Activated T-helper 1 cell treated with anti-CD3 and anti-CD28 coated beads, Interleukin-12 subunit alpha, Interleukin-12 subunit beta, Interleukin-2, Interleukin-4 antibody, amounts not matched to agents 30 ng/mL and 10 ng/mL and 1 ng/mL, durations not matched to agents 14 hours and 24 hours and 36 hours (primary cell): ENCODE data around the gene NNT. TPM values are rescaled to one million over a fixed set of nuclear protein-coding genes. Genes with fewer than 3 reads are reported as not detected.
A peak's percentile ranks its signal among the peaks of the same experiment; 100 is the strongest.

Experiments
- DNase-seq: peaks from one replicate; pipeline ENCODE4 v3.0.0; 2021; ENCODE audit warnings: low spot score
- H3K27ac Mint-ChIP-seq: one replicate; pipeline ENCODE4 v1.8.0; 2021; ENCODE audit warnings: mild to moderate bottlenecking, mixed read lengths
- H3K27me3 Mint-ChIP-seq: one replicate; pipeline ENCODE4 v1.8.0; 2022; ENCODE audit warnings: mild to moderate bottlenecking, moderate library complexity, mixed read lengths; ENCODE audit not compliant: insufficient read depth
- H3K36me3 Mint-ChIP-seq: one replicate; pipeline ENCODE4 v1.8.0; 2021; ENCODE audit warnings: low read depth, mixed read lengths
- H3K4me1 Mint-ChIP-seq: one replicate; pipeline ENCODE4 v1.8.0; 2021; ENCODE audit warnings: low read depth, mixed read lengths
- H3K4me3 Mint-ChIP-seq: one replicate; pipeline ENCODE4 v1.8.0; 2021; ENCODE audit warnings: mild to moderate bottlenecking, moderate library complexity, mixed read lengths
- H3K9me3 Mint-ChIP-seq: one replicate; pipeline ENCODE4 v1.8.0; 2021; ENCODE audit warnings: mixed read lengths
- intact Hi-C: fragments of 100-400 bp; cut with micrococcal nuclease; formaldehyde crosslinking; loops from one replicate; pipeline ENCODE4 v1.15.1; 2024
- total RNA-seq: library from RNA; stranded (reverse); gene quantifications from 2 replicates; pipeline ENCODE4 v1.2.3, GENCODE V29; 2022

NNT gene
- total RNA-seq, 1 donor from 2014 or later: 43.6 TPM

DNA sequence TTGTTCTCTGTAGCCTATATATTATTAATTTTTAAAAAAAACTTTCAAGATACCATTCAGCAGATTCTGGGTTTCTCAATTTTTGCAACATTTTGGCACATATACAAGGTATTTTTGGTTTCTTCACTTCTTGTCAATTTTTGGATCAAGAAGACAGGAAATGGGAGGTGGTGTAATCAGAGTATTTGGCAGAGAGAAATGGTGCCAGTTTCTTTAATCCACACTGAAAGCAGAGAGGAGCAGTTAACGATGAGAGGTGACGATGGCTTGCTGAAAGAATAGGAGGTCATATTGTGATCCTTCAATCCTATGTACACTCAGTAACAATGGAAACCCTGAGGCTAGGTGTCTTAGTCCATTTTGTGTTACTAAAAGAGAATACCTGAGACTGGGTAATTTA, 16.4 kb downstream of the NNT start:
- Mint-ChIP-seq H3K27ac (no peak overlapping the region), H3K9me3 (no peaks in the 10 kb centered on the region), H3K4me3 (no peak overlapping the region), H3K27me3 (no peaks in the 10 kb centered on the region), H3K36me3 (peaks cover 32% of the 10 kb centered on the region), H3K4me1 (no peaks in the 10 kb centered on the region)
- intact Hi-C loops: no loop called here
- DNase-seq: no peak

DNA sequence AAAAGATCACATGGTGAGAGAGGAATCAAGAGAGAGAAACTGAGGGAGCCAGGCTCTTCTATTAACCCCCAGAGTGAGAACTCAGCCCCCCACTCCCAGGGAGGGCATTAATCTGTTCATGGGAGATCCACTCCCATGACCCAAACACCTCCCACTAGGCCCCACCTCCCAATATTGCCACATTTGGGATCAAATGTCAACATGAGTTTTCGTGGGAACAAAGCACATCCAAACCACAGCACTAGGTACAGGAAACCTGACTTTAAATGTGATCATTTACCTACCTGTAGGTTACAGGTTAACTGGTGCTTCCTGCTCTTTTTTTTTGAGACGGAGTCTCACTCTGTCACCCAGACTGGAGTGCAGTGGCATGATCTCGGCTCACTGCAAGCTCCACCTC, 16.9 kb downstream of the NNT start:
- no peaks in the 10 kb centered on the region for H3K9me3 Mint-ChIP-seq
- no peak for DNase-seq
- intact Hi-C loops: no loop called here
- peaks cover 35% of the 10 kb centered on the region for H3K36me3 Mint-ChIP-seq
- no peak overlapping the region for H3K27ac Mint-ChIP-seq
- no peaks in the 10 kb centered on the region for H3K4me1 Mint-ChIP-seq
- H3K27me3 Mint-ChIP-seq: no peaks in the 10 kb centered on the region
- H3K4me3 Mint-ChIP-seq: no peak overlapping the region

DNA sequence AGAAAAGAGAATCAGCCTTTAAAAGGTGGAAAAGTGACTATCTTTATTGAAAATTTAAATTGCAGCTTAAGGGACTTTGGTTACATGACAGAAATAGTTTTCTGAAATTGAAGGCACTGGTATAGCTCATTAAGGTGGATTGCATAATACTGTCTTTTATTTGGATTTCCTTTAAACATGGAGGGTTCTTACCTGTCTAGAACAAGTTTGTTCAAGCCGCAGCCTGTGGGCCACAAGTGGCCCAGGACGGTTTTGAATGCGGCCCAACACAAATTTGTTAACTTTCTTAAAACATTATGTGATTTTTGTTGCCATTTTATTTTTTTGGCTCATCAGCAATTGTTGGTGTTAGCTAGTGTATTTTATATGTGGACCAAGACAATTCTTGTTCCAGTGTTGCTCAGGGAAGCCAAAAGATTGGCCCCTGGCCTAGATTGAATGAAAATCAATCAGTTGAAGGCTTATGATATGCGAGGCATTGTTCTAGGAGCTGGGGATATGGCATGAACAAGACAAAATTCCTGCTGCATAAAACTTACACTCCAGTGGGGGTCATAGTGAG, 18.0 kb downstream of the NNT start:
- Mint-ChIP-seq H3K36me3 (peaks cover 31% of the 10 kb centered on the region), H3K27ac (no peak overlapping the region), H3K9me3 (no peaks in the 10 kb centered on the region), H3K27me3 (no peaks in the 10 kb centered on the region), H3K4me3 (no peak overlapping the region), H3K4me1 (no peaks in the 10 kb centered on the region)
- intact Hi-C loops: no loop called here
- no peak for DNase-seq

DNA sequence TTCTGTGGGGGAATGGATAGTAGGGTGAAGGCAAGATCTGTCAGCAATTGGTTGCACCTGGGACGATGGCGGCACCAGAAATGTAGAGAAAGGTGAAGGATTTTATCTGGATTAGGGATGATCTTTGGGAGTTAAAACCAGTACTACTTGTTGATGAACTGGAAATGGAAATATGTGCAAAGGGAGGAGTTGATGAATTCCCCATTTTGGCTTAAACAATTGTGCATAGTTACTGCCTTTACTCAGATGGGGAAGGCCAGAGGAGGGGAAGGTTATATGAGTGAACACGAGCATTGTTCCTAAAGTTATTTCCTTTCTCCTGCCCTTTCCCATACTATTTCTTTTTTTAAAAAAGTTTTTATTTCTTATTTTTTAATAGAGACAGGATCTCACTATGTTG, 19.1 kb downstream of the NNT start:
- no peak overlapping the region for H3K27ac Mint-ChIP-seq
- no peaks in the 10 kb centered on the region for H3K27me3 Mint-ChIP-seq
- intact Hi-C loops: no loop called here
- peaks cover 31% of the 10 kb centered on the region for H3K36me3 Mint-ChIP-seq
- H3K4me1 Mint-ChIP-seq: no peaks in the 10 kb centered on the region
- no peak for DNase-seq
- no peaks in the 10 kb centered on the region for H3K9me3 Mint-ChIP-seq
- H3K4me3 Mint-ChIP-seq: no peak overlapping the region

DNA sequence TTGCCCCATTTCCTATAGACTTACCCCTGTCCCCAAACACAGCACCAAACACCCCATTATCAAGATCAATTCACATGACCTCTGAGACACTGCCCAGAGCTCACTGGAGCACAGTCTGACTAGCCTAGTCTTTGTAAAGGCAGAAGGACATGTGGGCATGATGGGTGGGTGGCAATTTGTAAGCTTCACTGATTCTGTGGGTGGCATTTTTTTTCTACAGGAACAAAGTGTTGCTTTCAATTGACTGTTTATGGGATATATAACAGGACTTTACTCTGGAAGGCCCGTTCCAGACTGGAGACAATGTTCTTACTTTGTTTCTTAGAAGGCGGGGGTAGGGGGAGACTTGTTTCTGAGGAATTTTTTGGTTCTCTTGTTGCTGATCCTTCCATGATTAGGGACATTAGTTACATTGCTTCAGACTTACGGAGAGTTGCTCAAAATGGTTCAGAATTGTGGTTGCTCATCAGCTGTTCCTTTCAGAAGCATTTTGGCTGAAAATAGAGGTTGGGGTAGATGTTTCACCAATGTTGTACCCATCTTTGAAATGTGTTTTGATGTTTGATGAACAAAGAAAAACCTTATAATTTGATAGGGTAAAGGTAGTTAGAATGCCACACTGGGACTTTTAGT, 20.2 kb downstream of the NNT start:
- DNase-seq: no peak
- Mint-ChIP-seq H3K27me3 (no peaks in the 10 kb centered on the region), H3K36me3 (peaks cover 33% of the 10 kb centered on the region), H3K27ac (no peak overlapping the region), H3K4me1 (no peaks in the 10 kb centered on the region), H3K9me3 (no peaks in the 10 kb centered on the region), H3K4me3 (no peak overlapping the region)
- intact Hi-C loops: no loop called here

DNA sequence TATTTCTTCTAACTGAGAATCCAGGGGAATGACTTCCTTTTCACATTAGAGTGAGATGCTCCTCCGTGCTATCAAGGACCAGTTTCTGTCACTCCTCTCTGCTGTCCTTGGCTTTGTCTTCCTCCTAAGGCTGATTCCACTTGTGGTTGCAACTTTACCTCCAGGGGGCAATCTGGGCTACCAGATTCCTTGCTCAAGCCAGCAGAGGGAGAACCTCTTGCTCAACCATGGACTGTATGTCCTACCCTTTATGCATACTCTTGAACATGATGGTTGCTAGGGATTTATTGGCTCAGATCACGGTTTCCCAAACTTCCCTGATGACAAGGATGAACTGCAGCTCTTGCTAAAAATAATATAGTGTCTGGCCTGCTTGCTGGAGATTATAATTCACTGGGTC, 24.0 kb downstream of the NNT start:
- Mint-ChIP-seq H3K4me1 (no peaks in the 10 kb centered on the region), H3K9me3 (no peaks in the 10 kb centered on the region), H3K36me3 (peaks cover 31% of the 10 kb centered on the region), H3K4me3 (no peak overlapping the region), H3K27me3 (no peaks in the 10 kb centered on the region), H3K27ac (no peak overlapping the region)
- intact Hi-C loops: no loop called here
- no peak for DNase-seq

DNA sequence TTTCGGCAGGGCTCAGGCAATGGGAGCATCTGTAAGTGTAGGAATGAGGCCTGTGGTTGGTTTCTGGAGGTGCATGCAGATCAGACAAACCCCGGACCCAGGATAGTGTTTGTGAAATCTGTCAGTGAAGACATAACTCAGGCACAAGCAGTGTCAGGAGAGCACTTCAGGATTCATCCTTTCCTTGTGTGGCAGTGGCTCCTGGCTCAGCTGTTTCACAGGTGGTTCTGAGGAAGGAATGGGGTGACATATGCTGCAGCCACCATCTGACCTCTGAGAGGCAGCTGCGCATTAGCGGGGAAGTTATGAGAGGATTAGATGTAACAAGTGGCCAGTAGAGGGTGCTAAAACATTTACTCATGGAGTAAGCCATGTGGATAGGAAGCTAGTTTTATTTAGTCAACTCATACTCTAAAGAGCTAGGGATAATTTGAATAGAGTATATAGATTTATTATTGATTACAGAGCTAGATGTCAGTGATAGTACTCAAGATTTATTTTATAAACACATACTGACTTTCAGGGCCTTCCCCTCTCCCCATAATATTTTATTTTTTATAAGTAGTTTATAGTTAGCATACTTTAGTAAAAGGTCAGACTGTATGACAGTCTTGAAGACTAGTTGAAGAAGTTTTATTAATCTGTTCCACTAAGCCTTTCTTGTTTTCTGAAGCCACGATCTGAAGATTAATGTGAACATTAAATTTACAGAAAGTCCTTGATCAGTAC, 28.4 kb downstream of the NNT start:
- Mint-ChIP-seq H3K36me3 (peaks cover 32% of the 10 kb centered on the region), H3K4me1 (peaks cover 6% of the 10 kb centered on the region), H3K27me3 (no peaks in the 10 kb centered on the region), H3K9me3 (no peaks in the 10 kb centered on the region), H3K4me3 (no peak overlapping the region), H3K27ac (no peak overlapping the region)
- intact Hi-C loops: loop anchor here (2.0 to 10.0 kb wide), 2 partner anchors 701 to 1143 kb away; no protein-coding TSS in a partner anchor
- peak; percentile 31 for DNase-seq

DNA sequence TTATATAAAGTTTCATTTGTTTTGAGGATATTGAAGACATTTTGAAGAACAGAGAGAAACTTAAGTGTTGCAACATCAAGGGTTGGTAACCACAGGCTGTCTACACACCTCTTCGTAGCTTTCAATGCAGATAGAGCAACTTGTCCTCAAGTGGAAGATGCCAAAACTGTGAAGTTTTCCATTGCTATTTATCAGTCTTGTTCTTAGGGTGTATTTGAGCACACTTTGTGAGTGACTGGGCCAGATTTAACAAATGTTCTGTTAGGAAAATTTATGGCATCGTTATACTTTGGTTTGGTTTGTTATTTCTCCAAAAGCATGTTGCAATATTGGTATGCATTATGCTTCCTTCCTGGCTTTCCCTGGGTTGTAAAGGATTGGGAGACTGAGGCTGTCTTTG, 31.6 kb downstream of the NNT start:
- H3K36me3 Mint-ChIP-seq: peaks cover 31% of the 10 kb centered on the region
- H3K27ac Mint-ChIP-seq: no peak overlapping the region
- DNase-seq: no peak
- no peak overlapping the region for H3K4me3 Mint-ChIP-seq
- H3K27me3 Mint-ChIP-seq: no peaks in the 10 kb centered on the region
- peaks cover 6% of the 10 kb centered on the region for H3K4me1 Mint-ChIP-seq
- no peaks in the 10 kb centered on the region for H3K9me3 Mint-ChIP-seq
- intact Hi-C loops: loop anchor here (10.0 kb wide), 1 partner anchor 1140 kb away; no protein-coding TSS in a partner anchor

DNA sequence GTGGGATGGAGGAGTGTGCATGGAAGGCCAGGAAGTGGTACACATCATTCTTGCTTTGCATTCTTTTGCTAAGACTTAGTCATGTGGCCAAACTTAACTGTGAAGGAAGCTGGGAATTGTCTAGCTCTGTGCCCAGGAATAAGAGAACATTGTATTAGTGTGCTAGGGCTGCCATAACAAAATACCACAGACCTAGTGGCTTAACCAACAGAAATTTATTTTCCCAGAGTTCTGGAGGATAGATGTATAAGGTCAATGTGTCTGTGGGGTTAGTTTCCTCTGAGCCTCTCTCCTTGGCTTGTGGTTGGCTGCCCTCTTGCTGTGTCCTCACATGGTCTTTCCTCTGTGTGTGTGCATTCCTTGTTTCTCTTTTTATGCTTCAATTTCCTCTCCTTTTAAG, 32.4 kb downstream of the NNT start:
- intact Hi-C loops: loop anchor here (10.0 kb wide), 1 partner anchor 1139 kb away; no protein-coding TSS in a partner anchor
- peaks cover 30% of the 10 kb centered on the region for H3K36me3 Mint-ChIP-seq
- no peak for DNase-seq
- H3K27ac Mint-ChIP-seq: no peak overlapping the region
- no peaks in the 10 kb centered on the region for H3K9me3 Mint-ChIP-seq
- peaks cover 6% of the 10 kb centered on the region for H3K4me1 Mint-ChIP-seq
- H3K27me3 Mint-ChIP-seq: no peaks in the 10 kb centered on the region
- H3K4me3 Mint-ChIP-seq: no peak overlapping the region

DNA sequence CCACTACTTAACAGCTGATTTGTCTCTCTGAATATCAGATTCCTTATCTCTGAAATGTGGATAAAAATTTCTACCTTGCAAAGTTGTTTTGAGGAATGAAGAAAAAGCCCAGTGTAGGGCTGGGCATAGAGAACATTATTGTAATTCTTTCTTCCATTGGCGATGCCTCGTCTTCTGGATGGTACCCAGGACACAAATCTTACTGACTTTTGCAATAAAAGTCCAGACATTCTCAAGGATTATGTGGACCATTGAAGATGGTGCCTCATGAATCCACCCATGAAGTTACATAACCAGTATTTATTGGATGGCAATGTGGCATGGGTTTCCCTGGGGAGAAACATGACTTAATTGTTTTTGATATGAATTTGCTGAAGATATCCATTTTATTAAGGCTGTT, 33.1 kb downstream of the NNT start:
- no peak for DNase-seq
- no peak overlapping the region for H3K4me3 Mint-ChIP-seq
- no peaks in the 10 kb centered on the region for H3K9me3 Mint-ChIP-seq
- H3K27ac Mint-ChIP-seq: no peak overlapping the region
- H3K36me3 Mint-ChIP-seq: peaks cover 29% of the 10 kb centered on the region
- intact Hi-C loops: loop anchor here (10.0 kb wide), 1 partner anchor 1139 kb away; no protein-coding TSS in a partner anchor
- H3K4me1 Mint-ChIP-seq: peaks cover 6% of the 10 kb centered on the region
- no peaks in the 10 kb centered on the region for H3K27me3 Mint-ChIP-seq

DNA sequence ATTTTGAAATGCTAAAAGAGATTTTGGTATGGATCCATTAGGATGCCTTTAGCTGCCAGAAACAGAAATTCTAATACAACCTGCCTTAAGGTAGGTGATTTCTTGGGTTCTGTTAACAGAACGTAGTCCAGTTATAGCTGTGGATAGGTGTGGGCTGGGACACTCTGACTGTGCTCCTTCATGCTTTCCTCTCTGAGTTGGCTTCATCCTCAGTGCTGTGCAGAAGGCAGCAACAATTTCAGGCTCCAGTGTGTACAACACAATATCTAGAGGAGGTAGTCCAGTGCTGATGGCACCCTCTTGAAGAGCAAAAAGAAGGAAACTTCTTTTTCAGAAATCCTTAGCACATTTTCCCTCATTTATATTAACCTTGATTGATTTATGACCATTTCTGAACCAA, 34.4 kb downstream of the NNT start:
- H3K27ac Mint-ChIP-seq: no peak overlapping the region
- intact Hi-C loops: loop anchor here (10.0 kb wide), 1 partner anchor 1137 kb away; no protein-coding TSS in a partner anchor
- H3K4me1 Mint-ChIP-seq: peaks cover 6% of the 10 kb centered on the region
- peaks cover 21% of the 10 kb centered on the region for H3K36me3 Mint-ChIP-seq
- no peaks in the 10 kb centered on the region for H3K9me3 Mint-ChIP-seq
- no peaks in the 10 kb centered on the region for H3K27me3 Mint-ChIP-seq
- no peak for DNase-seq
- no peak overlapping the region for H3K4me3 Mint-ChIP-seq

DNA sequence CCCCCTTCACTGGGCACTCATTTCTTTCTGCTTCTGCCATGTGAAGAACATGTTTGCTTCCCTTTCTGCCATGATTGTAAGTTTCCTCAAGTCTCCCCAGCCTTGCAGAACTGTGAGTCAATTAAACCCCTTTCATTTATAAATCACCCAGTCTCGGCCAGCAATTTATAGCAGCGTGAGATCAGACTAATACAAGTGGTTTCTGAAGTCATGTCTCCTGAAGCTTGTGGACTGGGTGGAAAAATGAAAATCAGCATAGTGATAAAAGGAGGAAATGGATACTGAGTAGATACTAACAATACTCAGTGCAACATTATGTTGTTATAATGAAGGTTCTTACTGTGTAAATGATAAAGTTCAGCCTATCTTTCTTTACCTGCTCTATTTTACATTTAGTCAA, 35.1 kb downstream of the NNT start:
- H3K36me3 Mint-ChIP-seq: peaks cover 21% of the 10 kb centered on the region
- intact Hi-C loops: loop anchor here (10.0 kb wide), 1 partner anchor 1137 kb away; no protein-coding TSS in a partner anchor
- no peak overlapping the region for H3K27ac Mint-ChIP-seq
- H3K4me1 Mint-ChIP-seq: peaks cover 6% of the 10 kb centered on the region
- no peaks in the 10 kb centered on the region for H3K9me3 Mint-ChIP-seq
- DNase-seq: no peak
- H3K27me3 Mint-ChIP-seq: no peaks in the 10 kb centered on the region
- H3K4me3 Mint-ChIP-seq: no peak overlapping the region

DNA sequence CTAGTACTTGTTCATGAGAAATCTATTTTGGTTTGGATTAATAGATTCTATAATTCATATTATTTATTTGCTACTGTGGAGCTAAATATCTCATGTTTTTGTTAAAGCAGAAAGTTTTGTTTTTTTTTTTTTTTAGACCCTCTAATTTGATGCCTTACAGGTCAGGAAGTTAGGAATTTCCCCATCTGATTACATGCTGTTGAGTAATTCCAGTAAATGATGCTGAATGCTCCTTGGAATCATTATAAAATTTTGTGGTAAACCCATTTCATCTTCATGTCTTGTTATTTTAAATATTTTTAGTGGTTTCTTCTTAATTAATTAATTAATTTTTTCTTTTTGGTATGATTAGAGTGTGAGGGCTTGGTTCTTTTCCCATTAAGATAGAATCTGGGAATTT, 35.6 kb downstream of the NNT start:
- Mint-ChIP-seq H3K36me3 (peaks cover 17% of the 10 kb centered on the region), H3K27ac (no peak overlapping the region), H3K4me1 (peaks cover 6% of the 10 kb centered on the region), H3K4me3 (no peak overlapping the region), H3K27me3 (no peaks in the 10 kb centered on the region), H3K9me3 (no peaks in the 10 kb centered on the region)
- no peak for DNase-seq
- intact Hi-C loops: loop anchor here (10.0 kb wide), 1 partner anchor 1136 kb away; no protein-coding TSS in a partner anchor
